Measurements from ENCODE around the gene RAP1GAP2. TPM values are rescaled to one million over a fixed set of nuclear protein-coding genes. Genes with fewer than 3 reads are reported as not detected.
A peak's percentile ranks its signal among the peaks of the same experiment; 100 is the strongest.
"Not testable (repeated sequence)": the region's sequence is repeated elsewhere in the genome, so short reads cannot be mapped to it uniquely, and the experiment has no call there.

Gene RAP1GAP2
- total RNA-seq, 2 donors from 2014 or later: 22.4 to 32.9 TPM

DNA sequence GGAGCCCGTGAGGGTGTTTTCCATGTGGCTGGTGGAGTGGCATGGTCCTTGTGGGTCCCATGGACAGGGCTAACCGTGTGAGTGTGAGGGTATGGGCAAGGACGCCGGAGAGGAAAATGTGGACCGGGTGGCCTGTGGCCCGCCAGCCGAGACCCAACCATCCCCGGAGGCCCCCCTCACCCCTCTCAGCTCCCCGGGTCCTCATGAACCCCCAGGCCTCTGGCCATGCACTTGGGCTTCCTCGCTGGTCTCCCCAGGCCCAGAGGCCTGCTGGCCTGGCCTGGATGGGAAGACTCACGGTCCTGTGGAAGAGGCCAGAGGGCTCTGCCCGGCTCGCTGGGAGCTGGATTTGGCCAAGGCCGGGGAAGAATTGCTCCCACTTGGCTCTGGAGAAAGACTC is 13.1 kb downstream of the RAP1GAP2 start:
- TF ChIP-seq, protein P1, sequence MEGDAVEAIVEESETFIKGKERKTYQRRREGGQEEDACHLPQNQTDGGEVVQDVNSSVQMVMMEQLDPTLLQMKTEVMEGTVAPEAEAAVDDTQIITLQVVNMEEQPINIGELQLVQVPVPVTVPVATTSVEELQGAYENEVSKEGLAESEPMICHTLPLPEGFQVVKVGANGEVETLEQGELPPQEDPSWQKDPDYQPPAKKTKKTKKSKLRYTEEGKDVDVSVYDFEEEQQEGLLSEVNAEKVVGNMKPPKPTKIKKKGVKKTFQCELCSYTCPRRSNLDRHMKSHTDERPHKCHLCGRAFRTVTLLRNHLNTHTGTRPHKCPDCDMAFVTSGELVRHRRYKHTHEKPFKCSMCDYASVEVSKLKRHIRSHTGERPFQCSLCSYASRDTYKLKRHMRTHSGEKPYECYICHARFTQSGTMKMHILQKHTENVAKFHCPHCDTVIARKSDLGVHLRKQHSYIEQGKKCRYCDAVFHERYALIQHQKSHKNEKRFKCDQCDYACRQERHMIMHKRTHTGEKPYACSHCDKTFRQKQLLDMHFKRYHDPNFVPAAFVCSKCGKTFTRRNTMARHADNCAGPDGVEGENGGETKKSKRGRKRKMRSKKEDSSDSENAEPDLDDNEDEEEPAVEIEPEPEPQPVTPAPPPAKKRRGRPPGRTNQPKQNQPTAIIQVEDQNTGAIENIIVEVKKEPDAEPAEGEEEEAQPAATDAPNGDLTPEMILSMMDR (IDR thresholded peaks at IDR 0.05): no peak
- Histone ChIP-seq H3K4me1 (no peaks in the 10 kb centered on the region), H3K27ac (no peak overlapping the region), H3K36me3 (no peaks in the 10 kb centered on the region), H3K9me3 (no peaks in the 10 kb centered on the region), H3K4me3 (no peak overlapping the region), H3K27me3 (no peaks in the 10 kb centered on the region)
- no peak for DNase-seq (ENCODE audit: low spot score)

DNA sequence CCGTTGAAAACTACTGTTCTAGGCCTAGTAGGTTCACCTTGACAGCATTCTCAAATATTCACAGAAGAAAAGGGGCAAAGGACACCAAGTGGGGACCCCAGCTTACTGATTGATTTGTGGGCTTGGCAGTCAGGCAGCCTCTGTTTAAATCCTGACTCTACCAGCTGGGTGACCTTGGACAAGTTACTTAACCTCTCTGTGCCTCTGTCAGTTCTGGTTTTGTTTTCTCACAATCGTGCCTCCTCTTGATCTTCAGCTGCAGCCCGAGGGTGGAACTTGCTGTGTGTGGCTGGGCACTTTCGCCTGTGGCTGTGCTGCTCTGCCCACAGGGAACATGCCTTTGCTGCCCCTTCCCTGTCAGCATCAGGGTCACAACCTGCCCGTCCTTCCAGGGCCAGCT is 17.8 kb downstream of the RAP1GAP2 start:
- H3K9me3 ChIP-seq: no peaks in the 10 kb centered on the region
- TF ChIP-seq, protein P1 (IDR thresholded peaks at IDR 0.05): no peak
- no peak for DNase-seq (ENCODE audit: low spot score)
- H3K27me3 ChIP-seq: no peaks in the 10 kb centered on the region
- peak overlapping the region in 1 of 2 donors; percentile 9 for H3K4me3 ChIP-seq
- no peaks in the 10 kb centered on the region for H3K36me3 ChIP-seq
- no peaks in the 10 kb centered on the region for H3K4me1 ChIP-seq
- H3K27ac ChIP-seq: no peak overlapping the region

DNA sequence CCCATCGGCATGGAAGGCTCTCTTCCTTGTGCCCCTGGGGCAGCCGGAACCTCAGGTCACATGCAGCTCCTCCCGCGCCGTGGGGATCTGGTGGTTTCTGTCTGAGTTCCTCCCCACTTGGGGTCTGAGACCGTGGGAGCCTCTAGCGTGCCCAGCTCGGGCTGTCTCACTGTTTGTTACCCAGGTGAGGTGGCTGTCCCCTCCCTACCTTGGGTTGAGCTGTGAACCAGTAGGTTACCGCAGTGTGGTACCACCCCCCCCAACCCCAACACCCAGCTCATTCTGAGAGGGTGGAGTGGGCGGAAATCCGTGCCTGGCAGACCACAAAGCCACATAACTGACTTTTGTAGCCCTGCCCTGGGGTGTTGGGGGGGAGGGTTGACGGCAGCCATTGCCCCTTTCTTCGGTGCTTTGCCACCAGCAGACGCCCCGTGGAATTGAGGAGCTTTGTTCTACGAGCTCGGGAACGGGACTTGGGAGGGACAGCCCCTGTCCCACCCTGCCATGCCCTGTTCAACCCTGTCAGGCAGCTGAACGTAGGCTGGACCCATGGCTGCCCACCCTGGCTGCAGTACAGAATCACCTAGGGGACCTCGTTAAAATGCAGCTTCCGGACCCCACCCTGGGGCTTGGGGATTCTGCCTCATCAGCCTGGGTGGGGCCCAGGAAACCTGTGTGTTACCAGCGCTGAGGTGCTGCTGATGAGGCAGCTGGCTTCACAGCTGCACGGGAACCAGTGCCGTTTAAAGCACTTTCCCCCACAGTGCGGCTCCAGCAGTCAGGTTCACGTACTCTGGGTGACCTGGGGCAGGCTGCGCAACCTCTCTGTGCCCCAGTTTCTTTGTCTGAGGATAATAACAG is 18.5 kb downstream of the RAP1GAP2 start:
- no peaks in the 10 kb centered on the region for H3K27me3 ChIP-seq
- peak overlapping the region in 1 of 2 donors; percentile 9 for H3K4me3 ChIP-seq
- TF ChIP-seq, protein P1 (IDR thresholded peaks at IDR 0.05): no peak
- no peaks in the 10 kb centered on the region for H3K4me1 ChIP-seq
- no peak for DNase-seq (ENCODE audit: low spot score)
- no peak overlapping the region for H3K27ac ChIP-seq
- H3K9me3 ChIP-seq: no peaks in the 10 kb centered on the region
- no peaks in the 10 kb centered on the region for H3K36me3 ChIP-seq

DNA sequence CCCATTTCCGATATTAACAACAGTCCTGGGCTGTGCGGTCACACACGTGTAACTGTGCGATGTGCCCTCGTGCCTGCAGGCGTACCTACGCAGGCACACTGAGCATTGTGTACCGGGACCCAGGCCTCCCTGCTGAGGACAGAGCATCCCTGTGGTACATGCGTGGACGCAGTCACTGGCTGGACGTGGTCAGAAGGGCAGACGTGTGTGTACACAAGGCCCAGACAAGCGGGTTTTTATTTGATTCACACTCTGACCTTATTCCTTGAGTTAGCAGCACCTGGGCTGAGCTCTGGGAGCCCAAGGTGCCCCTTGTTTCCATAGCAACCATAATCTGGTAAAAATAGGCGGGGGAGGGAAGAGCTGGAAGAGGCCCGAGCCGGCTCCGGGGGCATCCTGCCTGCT is 19.5 kb downstream of the RAP1GAP2 start:
- H3K27me3 ChIP-seq: no peaks in the 10 kb centered on the region
- no peaks in the 10 kb centered on the region for H3K4me1 ChIP-seq
- no peaks in the 10 kb centered on the region for H3K9me3 ChIP-seq
- no peaks in the 10 kb centered on the region for H3K36me3 ChIP-seq
- no peak overlapping the region for H3K27ac ChIP-seq
- no peak for DNase-seq (ENCODE audit: low spot score)
- H3K4me3 ChIP-seq: no peak overlapping the region
- TF ChIP-seq, protein P1 (IDR thresholded peaks at IDR 0.05): no peak

DNA sequence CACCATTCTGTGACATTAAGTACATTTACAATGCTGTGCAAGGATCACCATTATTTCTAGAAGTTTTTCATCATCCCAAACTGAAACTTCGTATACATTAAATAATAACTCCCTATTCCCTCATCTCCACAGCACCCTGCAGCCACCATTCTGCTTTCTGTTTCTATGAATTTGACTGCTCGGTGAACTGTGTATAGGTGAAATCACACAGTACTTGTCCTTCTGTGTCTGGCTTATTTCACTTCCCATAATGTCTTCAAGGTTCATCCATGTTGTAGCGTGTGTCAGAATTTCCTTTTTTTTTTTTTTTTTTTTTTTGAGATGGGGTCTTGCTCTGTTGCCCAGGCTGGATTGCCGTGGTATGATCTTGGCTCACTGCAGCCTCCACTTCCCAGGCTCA is 20.4 kb downstream of the RAP1GAP2 start:
- Histone ChIP-seq H3K27me3 (no peaks in the 10 kb centered on the region), H3K9me3 (no peaks in the 10 kb centered on the region), H3K4me1 (no peaks in the 10 kb centered on the region), H3K27ac (no peak overlapping the region), H3K4me3 (no peak overlapping the region), H3K36me3 (no peaks in the 10 kb centered on the region)
- DNase-seq (ENCODE audit: low spot score): no peak
- TF ChIP-seq, protein P1 (IDR thresholded peaks at IDR 0.05): no peak

DNA sequence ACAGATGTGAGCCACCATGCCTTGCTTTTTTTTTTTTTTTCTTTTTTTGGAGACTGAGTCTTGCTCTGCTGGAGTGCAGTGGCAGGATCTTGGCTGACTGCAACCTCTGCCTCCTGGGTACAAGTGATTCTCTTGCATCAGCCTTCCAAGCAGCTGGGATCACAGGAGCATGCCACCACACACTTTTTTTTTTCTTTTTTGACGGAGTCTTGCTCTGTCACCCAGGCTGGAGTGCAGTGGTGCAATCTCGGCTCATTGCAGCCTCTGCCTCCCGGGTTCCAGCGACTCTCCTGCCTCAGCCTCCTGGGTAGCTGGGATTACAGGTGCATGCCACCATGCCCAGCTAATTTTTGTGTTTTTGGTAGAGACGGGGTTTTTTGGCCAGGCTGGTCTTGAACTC is 23.1 kb downstream of the RAP1GAP2 start:
- not testable (repeated sequence) for H3K27ac ChIP-seq; H3K4me1 ChIP-seq; H3K4me3 ChIP-seq; H3K36me3 ChIP-seq; DNase-seq (ENCODE audit: low spot score); H3K9me3 ChIP-seq; H3K27me3 ChIP-seq
